Tibial nerve (tissue), 4 donors: ENCODE measurements around the gene CLIC2.

ENCODE experiments used
- EP300 ChIP-seq, 2 donors: sonication (generic); formaldehyde crosslinking; IDR thresholded peaks; one replicate each; pipeline ENCODE4 v1.6.1; 2017; ENCODE audit warnings: antibody characterized with exemption in 2 of 2, mild to moderate bottlenecking in 1 of 2
- POLR2A ChIP-seq, 2 donors: fragments of 450-650 bp; IDR thresholded peaks; one replicate each; pipeline ENCODE4 v1.6.1; 2017; ENCODE audit warnings: antibody characterized with exemption in 2 of 2, mild to moderate bottlenecking in 2 of 2, moderate library complexity in 2 of 2
- TF ChIP-seq, protein P1 (sequence below), 5 experiments: fragments of 200-600 bp in 3 of 5; fragments of 450-650 bp in 2 of 5; sonication (generic) in 3 of 5; IDR thresholded peaks; one replicate each; pipeline ENCODE4 v1.5.1; 2016 to 2019; ENCODE audit warnings: antibody characterized with exemption in 5 of 5, mild to moderate bottlenecking in 3 of 5, moderate library complexity in 2 of 5

DNA sequence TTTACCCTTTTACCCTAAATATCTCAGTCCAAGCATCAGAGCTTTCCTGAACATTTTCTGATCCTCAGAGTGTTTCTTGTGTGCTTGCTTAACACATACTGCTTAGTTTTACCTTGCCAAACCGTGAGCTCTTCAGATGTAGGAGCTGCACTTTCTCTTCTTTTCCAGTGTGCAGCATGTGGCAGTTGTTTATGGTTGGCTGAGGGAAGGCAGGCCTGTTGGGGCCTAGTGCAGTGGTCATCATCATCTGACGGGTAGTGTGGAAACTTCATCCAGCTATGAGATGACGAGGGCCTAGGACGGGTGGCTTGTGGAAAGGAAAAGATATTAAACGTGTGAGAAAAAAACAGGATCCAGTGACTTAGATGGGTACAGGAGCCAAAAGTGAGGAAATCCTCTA, 96.7 kb downstream of the CLIC2 start:
- no peak for TF ChIP-seq EP300 (IDR thresholded peaks at IDR 0.05)
- TF ChIP-seq, protein P1, sequence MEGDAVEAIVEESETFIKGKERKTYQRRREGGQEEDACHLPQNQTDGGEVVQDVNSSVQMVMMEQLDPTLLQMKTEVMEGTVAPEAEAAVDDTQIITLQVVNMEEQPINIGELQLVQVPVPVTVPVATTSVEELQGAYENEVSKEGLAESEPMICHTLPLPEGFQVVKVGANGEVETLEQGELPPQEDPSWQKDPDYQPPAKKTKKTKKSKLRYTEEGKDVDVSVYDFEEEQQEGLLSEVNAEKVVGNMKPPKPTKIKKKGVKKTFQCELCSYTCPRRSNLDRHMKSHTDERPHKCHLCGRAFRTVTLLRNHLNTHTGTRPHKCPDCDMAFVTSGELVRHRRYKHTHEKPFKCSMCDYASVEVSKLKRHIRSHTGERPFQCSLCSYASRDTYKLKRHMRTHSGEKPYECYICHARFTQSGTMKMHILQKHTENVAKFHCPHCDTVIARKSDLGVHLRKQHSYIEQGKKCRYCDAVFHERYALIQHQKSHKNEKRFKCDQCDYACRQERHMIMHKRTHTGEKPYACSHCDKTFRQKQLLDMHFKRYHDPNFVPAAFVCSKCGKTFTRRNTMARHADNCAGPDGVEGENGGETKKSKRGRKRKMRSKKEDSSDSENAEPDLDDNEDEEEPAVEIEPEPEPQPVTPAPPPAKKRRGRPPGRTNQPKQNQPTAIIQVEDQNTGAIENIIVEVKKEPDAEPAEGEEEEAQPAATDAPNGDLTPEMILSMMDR (IDR thresholded peaks at IDR 0.05) = no peak
- no peak for TF ChIP-seq POLR2A (IDR thresholded peaks at IDR 0.05)
